ACC112 (cell line): ENCODE measurements around the gene CDC42EP3.

Source experiments
- H2AFZ ChIP-seq: fragments of 200-600 bp; sonication (generic); one replicate; pipeline ENCODE4 v1.6.0; 2017; ENCODE audit warnings: antibody characterized with exemption, low read length; ENCODE audit not compliant: unreplicated experiment
- H3K27ac ChIP-seq: fragments of 200-600 bp; sonication (generic); 2 replicates; pipeline ENCODE4 v1.5.1; 2014; ENCODE audit warnings: low read depth, mild to moderate bottlenecking, antibody characterized with exemption, low read length, moderate library complexity
- H3K27me3 ChIP-seq: fragments of 200-600 bp; sonication (generic); 2 replicates; pipeline ENCODE4 v1.6.1; 2014; ENCODE audit warnings: mild to moderate bottlenecking, antibody characterized with exemption, low read length, moderate library complexity, mixed read lengths; ENCODE audit not compliant: insufficient read depth
- H3K36me3 ChIP-seq: fragments of 200-600 bp; sonication (generic); 2 replicates; pipeline ENCODE4 v1.6.1; 2016; ENCODE audit warnings: mild to moderate bottlenecking, antibody characterized with exemption, low read length, moderate library complexity, mixed read lengths; ENCODE audit not compliant: insufficient read depth
- H3K4me1 ChIP-seq: fragments of 200-600 bp; sonication (generic); one replicate; pipeline ENCODE4 v1.6.1; 2016; ENCODE audit warnings: low read length, mixed read lengths; ENCODE audit not compliant: insufficient read depth, unreplicated experiment, control insufficient read depth
- H3K4me3 ChIP-seq: fragments of 200-600 bp; sonication (generic); 2 replicates; pipeline ENCODE4 v1.5.1; 2014; ENCODE audit warnings: mild to moderate bottlenecking, low read depth, low read length
- H3K79me2 ChIP-seq: fragments of 200-600 bp; sonication (generic); one replicate; pipeline ENCODE4 v1.6.0; 2016; ENCODE audit warnings: low read length; ENCODE audit not compliant: control insufficient read depth, unreplicated experiment, insufficient read depth

CDC42EP3 gene

DNA sequence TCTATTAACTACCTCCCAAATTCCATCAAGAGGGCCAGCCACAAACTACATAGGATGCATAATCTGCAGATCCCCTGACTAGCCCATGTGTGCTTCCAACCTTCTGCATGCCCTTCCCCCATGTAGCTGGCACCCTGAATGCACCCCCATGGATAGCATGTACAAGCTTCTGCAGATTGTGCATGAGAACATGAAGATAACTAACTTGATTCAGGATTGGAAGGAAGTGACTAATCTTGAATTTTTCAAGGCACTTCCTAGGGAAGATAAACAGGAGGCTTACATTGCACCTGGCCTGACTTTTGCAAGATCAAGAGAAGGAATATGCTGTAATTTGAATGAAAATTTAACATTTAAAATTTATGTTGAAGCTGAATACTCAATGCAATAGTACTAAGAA lies 66.7 kb downstream of the CDC42EP3 start:
- H3K4me3 ChIP-seq = no peak overlapping the region
- no peak overlapping the region for H2AFZ ChIP-seq
- H3K4me1 ChIP-seq = peaks cover 25% of the 10 kb centered on the region
- no peaks in the 10 kb centered on the region for H3K36me3 ChIP-seq
- no peaks in the 10 kb centered on the region for H3K79me2 ChIP-seq
- H3K27ac ChIP-seq = no peak overlapping the region
- no peaks in the 10 kb centered on the region for H3K27me3 ChIP-seq

DNA sequence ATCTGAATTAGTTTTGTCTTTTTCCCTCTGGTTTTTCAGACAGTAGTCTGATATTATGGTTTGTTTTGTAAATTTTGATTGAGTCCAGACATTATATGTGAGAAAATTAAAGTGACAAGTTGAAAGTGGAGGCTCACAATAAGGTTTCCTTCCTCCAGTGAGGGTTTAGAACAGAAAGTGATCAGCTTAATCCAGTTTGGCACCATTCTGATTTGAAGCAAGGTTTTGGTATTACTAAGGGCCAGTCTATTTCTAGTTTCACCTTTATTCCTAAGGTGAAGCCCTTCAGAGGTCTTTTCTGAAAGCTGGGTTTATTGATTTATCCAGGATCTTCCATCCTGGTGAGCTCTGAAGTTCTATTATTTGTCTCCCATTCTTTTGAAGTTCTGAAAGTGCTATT lies 68.7 kb downstream of the CDC42EP3 start:
- Histone ChIP-seq H2AFZ (no peak overlapping the region), H3K27me3 (no peaks in the 10 kb centered on the region), H3K79me2 (no peaks in the 10 kb centered on the region), H3K4me1 (peaks cover 25% of the 10 kb centered on the region), H3K4me3 (no peak overlapping the region), H3K36me3 (no peaks in the 10 kb centered on the region), H3K27ac (no peak overlapping the region)

- H3K4me1 ChIP-seq = peaks cover 25% of the 10 kb centered on the region
- H3K27me3 ChIP-seq = no peaks in the 10 kb centered on the region
- no peak overlapping the region for H3K27ac ChIP-seq
- H3K4me3 ChIP-seq = no peak overlapping the region
- no peaks in the 10 kb centered on the region for H3K36me3 ChIP-seq
- H3K79me2 ChIP-seq = no peaks in the 10 kb centered on the region
- H2AFZ ChIP-seq = peak overlapping the region; percentile 44
Measured at GRCh38 chr2:37602040-37602439, 69.4 kb downstream of the CDC42EP3 start.

GRCh38 chr2:37601569-37601968 lies 69.9 kb downstream of the CDC42EP3 start:
- Histone ChIP-seq H2AFZ (peak overlapping the region; percentile 44), H3K4me1 (peaks cover 25% of the 10 kb centered on the region), H3K27ac (no peak overlapping the region), H3K36me3 (no peaks in the 10 kb centered on the region), H3K27me3 (no peaks in the 10 kb centered on the region), H3K4me3 (no peak overlapping the region), H3K79me2 (no peaks in the 10 kb centered on the region)

- Histone ChIP-seq H3K4me3 (no peak overlapping the region), H3K27me3 (no peaks in the 10 kb centered on the region), H3K27ac (no peak overlapping the region), H3K4me1 (peaks cover 25% of the 10 kb centered on the region), H2AFZ (peak overlapping the region; percentile 33), H3K36me3 (no peaks in the 10 kb centered on the region), H3K79me2 (no peaks in the 10 kb centered on the region)
Measured at GRCh38 chr2:37600735-37601134, 70.7 kb downstream of the CDC42EP3 start.

GRCh38 chr2:37599688-37600525 lies 71.5 kb downstream of the CDC42EP3 start:
- H3K27ac ChIP-seq = no peak overlapping the region
- peaks cover 23% of the 10 kb centered on the region for H3K4me1 ChIP-seq
- H2AFZ ChIP-seq = no peak overlapping the region
- H3K36me3 ChIP-seq = no peaks in the 10 kb centered on the region
- no peak overlapping the region for H3K4me3 ChIP-seq
- no peaks in the 10 kb centered on the region for H3K79me2 ChIP-seq
- no peaks in the 10 kb centered on the region for H3K27me3 ChIP-seq

GRCh38 chr2:37593694-37594093 lies 77.7 kb downstream of the CDC42EP3 start:
- Histone ChIP-seq H3K27me3 (no peaks in the 10 kb centered on the region), H2AFZ (no peak overlapping the region), H3K36me3 (0 out of 2 replicates have a peak, but pooled peaks cover 2% of the 10 kb centered on the region), H3K27ac (no peak overlapping the region), H3K4me3 (no peak overlapping the region), H3K79me2 (no peaks in the 10 kb centered on the region), H3K4me1 (peaks cover 32% of the 10 kb centered on the region)

- no peaks in the 10 kb centered on the region for H3K79me2 ChIP-seq
- H3K27me3 ChIP-seq = no peaks in the 10 kb centered on the region
- no peak overlapping the region for H2AFZ ChIP-seq
- 0 out of 2 replicates have a peak, but pooled peaks cover 2% of the 10 kb centered on the region for H3K36me3 ChIP-seq
- peaks cover 38% of the 10 kb centered on the region for H3K4me1 ChIP-seq
- no peak overlapping the region for H3K27ac ChIP-seq
- no peak overlapping the region for H3K4me3 ChIP-seq
Measured at GRCh38 chr2:37593024-37593423, 78.4 kb downstream of the CDC42EP3 start.
